IMR-90 (cell line): Measurements from ENCODE around the gene SARDH.

ENCODE experiments used
- BHLHE40 ChIP-seq: fragments of 150-350 bp; IDR thresholded peaks from 2 replicates; pipeline ENCODE4 v1.6.1; 2016; ENCODE audit warnings: mild to moderate bottlenecking, low read depth, low read length
- POLR2A ChIP-seq: IDR thresholded peaks from 2 replicates; pipeline ENCODE4 v1.6.1; 2012; ENCODE audit warnings: mild to moderate bottlenecking, low read depth, low read length

GRCh38 chr9:133711428-133712220, 26.5 kb downstream of the SARDH start:
- TF ChIP-seq BHLHE40 (no peak), POLR2A (no peak)
